ENCODE data around the gene ATAT1. TPM values are rescaled to one million over a fixed set of nuclear protein-coding genes. Genes with fewer than 3 reads are reported as not detected.
A peak's percentile ranks its signal among the peaks of the same experiment; 100 is the strongest.

Gene ATAT1
- polyA plus RNA-seq, 1 experiment, result 10.8 TPM

DNA sequence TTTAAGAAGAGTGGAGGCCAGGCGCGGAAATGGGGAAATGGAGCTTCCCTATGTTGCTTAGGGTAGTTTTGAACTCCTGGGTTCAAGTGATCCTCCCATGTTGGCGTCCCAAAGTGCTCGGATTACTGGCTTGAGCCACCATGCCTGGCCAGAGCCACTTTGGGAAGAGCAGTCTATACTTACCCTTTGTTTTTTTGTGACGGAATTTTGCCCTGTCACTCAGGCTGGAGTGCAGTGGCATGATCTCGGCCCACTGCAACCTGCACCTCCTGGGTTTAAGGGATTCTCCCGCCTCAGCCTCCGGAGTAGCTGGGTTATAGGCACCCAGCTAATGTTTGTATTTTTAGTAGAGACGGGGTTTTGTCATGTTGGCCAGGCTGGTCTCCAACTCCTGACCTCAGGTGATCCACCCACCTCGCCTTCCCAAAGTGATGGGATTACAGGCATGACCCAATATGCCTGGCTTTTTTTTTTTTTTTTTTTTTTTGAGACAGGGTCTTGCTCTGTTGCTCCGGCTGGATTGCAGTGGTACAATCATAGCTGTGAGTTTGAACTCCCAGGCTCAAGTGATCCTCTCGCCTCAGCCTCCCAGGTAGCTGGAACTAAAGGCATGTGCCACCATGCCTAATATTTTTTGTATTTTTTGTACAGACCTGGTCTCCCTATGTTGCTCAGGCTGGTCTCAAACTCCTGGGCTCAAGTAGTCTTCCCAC is 27.6 kb upstream of the ATAT1 start:
- CTCF ChIA-PET, result interaction anchor here (0.6 to 1.4 kb wide), 2 partner anchors 117 to 538 kb away, joined by 3 read pairs; no protein-coding TSS in a partner anchor
- DNase-seq (ENCODE audit: low read depth, low spot score), result no peak
- TF ChIP-seq, protein P1, sequence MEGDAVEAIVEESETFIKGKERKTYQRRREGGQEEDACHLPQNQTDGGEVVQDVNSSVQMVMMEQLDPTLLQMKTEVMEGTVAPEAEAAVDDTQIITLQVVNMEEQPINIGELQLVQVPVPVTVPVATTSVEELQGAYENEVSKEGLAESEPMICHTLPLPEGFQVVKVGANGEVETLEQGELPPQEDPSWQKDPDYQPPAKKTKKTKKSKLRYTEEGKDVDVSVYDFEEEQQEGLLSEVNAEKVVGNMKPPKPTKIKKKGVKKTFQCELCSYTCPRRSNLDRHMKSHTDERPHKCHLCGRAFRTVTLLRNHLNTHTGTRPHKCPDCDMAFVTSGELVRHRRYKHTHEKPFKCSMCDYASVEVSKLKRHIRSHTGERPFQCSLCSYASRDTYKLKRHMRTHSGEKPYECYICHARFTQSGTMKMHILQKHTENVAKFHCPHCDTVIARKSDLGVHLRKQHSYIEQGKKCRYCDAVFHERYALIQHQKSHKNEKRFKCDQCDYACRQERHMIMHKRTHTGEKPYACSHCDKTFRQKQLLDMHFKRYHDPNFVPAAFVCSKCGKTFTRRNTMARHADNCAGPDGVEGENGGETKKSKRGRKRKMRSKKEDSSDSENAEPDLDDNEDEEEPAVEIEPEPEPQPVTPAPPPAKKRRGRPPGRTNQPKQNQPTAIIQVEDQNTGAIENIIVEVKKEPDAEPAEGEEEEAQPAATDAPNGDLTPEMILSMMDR (IDR thresholded peaks at IDR 0.05; ENCODE audit: low read depth, low read length), result no peak
- H3K27me3 ChIP-seq (ENCODE audit: control insufficient read depth, insufficient read depth, low read length), result no peaks in the 10 kb centered on the region
- no peaks in the 10 kb centered on the region; the same call in 1 of the 2 replicates for H3K9me3 ChIP-seq (ENCODE audit: control insufficient read depth, insufficient read depth, low read length)
- H3K4me3 ChIP-seq (ENCODE audit: low read depth, low read length), result no peak overlapping the region
- POLR2A ChIA-PET, result interaction anchor here (6.4 kb wide), 1 partner anchor 15 kb away, joined by 69 read pairs; no protein-coding TSS in a partner anchor
- H3K27ac ChIP-seq (ENCODE audit: low read depth, low read length), result no peak overlapping the region

DNA sequence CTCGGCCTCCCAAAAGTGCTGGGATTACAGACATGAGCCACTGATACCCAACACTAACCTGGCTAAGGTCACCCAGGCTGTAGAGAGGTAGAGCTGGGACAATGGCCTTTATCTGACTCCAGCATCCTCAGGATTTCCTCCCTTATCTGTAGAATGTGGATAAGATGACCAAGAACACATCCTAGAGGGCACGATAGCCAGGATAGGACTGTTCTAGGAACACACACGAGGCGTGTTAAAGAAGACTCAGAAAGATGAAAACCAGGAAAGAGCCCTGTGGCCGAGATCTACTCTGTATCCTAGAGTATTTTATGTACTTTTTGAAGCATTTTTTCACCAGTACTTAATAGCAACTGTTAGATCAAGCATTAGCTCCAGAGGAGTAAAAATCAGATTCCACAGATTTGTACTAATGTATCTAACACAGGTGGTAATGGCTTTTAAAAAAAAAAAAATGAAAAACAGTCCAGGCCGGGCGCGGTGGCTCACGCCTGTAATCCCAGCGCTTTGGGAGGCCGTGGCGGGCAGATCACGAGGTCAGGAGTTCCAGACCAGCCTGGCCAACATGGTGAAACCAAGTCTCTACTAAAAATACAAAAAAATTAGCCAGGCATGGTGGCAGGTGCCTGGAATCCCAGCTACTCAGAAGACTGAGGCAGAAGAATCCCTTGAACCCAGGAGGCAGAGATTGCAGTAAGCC is 26.9 kb upstream of the ATAT1 start:
- Histone ChIP-seq H3K4me3 (ENCODE audit: low read depth, low read length) (no peak overlapping the region), H3K9me3 (ENCODE audit: control insufficient read depth, insufficient read depth, low read length) (no peaks in the 10 kb centered on the region; the same call in 1 of the 2 replicates), H3K27ac (ENCODE audit: low read depth, low read length) (peak overlapping the region; percentile 0), H3K27me3 (ENCODE audit: control insufficient read depth, insufficient read depth, low read length) (no peaks in the 10 kb centered on the region)
- TF ChIP-seq, protein P1 (IDR thresholded peaks at IDR 0.05; ENCODE audit: low read depth, low read length), result no peak
- no peak for DNase-seq (ENCODE audit: low read depth, low spot score)
- ChIA-PET CTCF (interaction anchor here (1.4 kb wide), 1 partner anchor 118 kb away, joined by 3 read pairs; no protein-coding TSS in a partner anchor), POLR2A (interaction anchor here (1.4 to 6.4 kb wide), 2 partner anchors 11 to 14 kb away, joined by 7 to 69 read pairs; no protein-coding TSS in a partner anchor)

DNA sequence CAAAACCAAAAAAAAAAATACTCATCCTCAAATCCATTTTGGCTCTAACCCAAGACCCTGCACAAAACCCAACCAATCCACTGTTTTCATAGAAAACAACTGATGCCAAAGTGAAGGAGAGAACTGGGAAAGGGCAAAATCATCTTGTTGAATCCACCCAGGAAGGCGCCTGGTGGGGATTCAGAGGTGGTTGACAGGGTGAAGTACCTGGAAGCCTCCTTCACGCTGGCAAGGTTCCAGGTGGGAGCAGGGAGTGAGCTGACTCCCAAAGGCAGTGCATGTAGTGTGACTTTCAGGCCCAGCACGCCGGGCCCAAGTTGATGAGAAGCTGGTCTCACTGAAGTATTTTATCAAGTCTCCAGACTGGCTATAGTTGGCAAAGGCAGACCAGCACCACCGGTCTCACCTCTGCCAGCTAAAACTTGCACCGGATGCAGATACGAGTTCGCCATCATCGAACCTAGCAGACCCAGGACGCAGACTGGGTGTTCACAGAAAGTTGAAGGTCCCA is 26.2 kb upstream of the ATAT1 start:
- no peaks in the 10 kb centered on the region; the same call in 1 of the 2 replicates for H3K9me3 ChIP-seq (ENCODE audit: control insufficient read depth, insufficient read depth, low read length)
- TF ChIP-seq, protein P1 (IDR thresholded peaks at IDR 0.05; ENCODE audit: low read depth, low read length), result no peak
- DNase-seq (ENCODE audit: low read depth, low spot score), result no peak
- CTCF ChIA-PET, result interaction anchor here (1.4 kb wide), 1 partner anchor 118 kb away, joined by 3 read pairs; no protein-coding TSS in a partner anchor
- no peaks in the 10 kb centered on the region for H3K27me3 ChIP-seq (ENCODE audit: control insufficient read depth, insufficient read depth, low read length)
- no peak overlapping the region for H3K4me3 ChIP-seq (ENCODE audit: low read depth, low read length)
- POLR2A ChIA-PET, result interaction anchor here (1.4 to 6.4 kb wide), 2 partner anchors 10 to 14 kb away, joined by 7 to 69 read pairs; no protein-coding TSS in a partner anchor
- peak overlapping the region; percentile 21 for H3K27ac ChIP-seq (ENCODE audit: low read depth, low read length)

DNA sequence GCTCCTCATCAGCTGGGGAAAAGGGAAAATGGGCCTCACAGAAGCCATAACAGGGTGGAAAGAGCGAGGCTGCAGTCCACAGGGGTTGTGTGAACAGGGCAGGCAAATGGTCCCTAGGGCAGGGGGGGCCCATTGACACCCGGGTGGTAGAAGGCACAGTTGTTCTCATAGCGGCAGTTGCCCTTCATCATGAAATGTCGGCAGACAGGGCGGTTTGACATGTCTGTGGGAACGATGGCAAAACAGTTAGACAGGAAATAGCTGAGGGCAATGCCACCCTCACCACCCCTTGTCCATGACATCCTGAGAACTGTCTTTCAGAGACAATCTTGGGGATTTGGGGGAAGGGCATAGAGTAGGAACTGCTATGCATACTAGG is 25.2 kb upstream of the ATAT1 start:
- Histone ChIP-seq H3K9me3 (ENCODE audit: control insufficient read depth, insufficient read depth, low read length) (no peaks in the 10 kb centered on the region; the same call in 1 of the 2 replicates), H3K27me3 (ENCODE audit: control insufficient read depth, insufficient read depth, low read length) (no peaks in the 10 kb centered on the region), H3K27ac (ENCODE audit: low read depth, low read length) (peak overlapping the region; percentile 21), H3K4me3 (ENCODE audit: low read depth, low read length) (no peak overlapping the region)
- CTCF ChIA-PET, result no interaction called here
- POLR2A ChIA-PET, result interaction anchor here (1.0 to 6.4 kb wide), 3 partner anchors 9 to 13 kb away, joined by 4 to 69 read pairs (median 7); no protein-coding TSS in a partner anchor
- no peak for DNase-seq (ENCODE audit: low read depth, low spot score)
- TF ChIP-seq, protein P1 (IDR thresholded peaks at IDR 0.05; ENCODE audit: low read depth, low read length), result no peak

All from AG04450 (cell line).